H9 (cell line): ENCODE measurements around the gene TLDC2. TPM values are rescaled to one million over a fixed set of nuclear protein-coding genes. Genes with fewer than 3 reads are reported as not detected.
"Not testable (repeated sequence)": the region's sequence is repeated elsewhere in the genome, so short reads cannot be mapped to it uniquely, and the experiment has no call there.

Source experiments
- DNase-seq: peaks from one replicate; pipeline ENCODE4 v3.0.0-alpha.2; 2017
- H2AFZ ChIP-seq: one replicate; pipeline ENCODE4 v1.6.1; 2013; ENCODE audit warnings: mild to moderate bottlenecking, low read length, control low read depth, moderate library complexity
- H2AK5ac ChIP-seq: 2 replicates; pipeline ENCODE4 v1.6.1; 2013; ENCODE audit warnings: low read length, control low read depth, mixed read lengths; ENCODE audit not compliant: insufficient read length
- H2BK120ac ChIP-seq: one replicate; pipeline ENCODE4 v1.6.1; 2013; ENCODE audit warnings: low read depth, mild to moderate bottlenecking, low read length, control low read depth, inconsistent platforms; ENCODE audit not compliant: poor library complexity, severe bottlenecking
- H2BK12ac ChIP-seq: 2 replicates; pipeline ENCODE4 v1.6.1; 2013; ENCODE audit warnings: low read length, control low read depth, mixed read lengths, low read depth; ENCODE audit not compliant: insufficient read length
- H2BK15ac ChIP-seq: 2 replicates; pipeline ENCODE4 v1.6.1; 2013; ENCODE audit warnings: low read depth, low read length, control low read depth
- H2BK20ac ChIP-seq: one replicate; pipeline ENCODE4 v1.6.1; 2013; ENCODE audit warnings: low read depth, mild to moderate bottlenecking, low read length, control low read depth, inconsistent platforms; ENCODE audit not compliant: poor library complexity, severe bottlenecking
- H2BK5ac ChIP-seq: 2 replicates; pipeline ENCODE4 v1.6.1; 2013; ENCODE audit warnings: low read length, control low read depth, mixed read lengths; ENCODE audit not compliant: insufficient read length
- H3K14ac ChIP-seq: 2 replicates; pipeline ENCODE4 v1.6.1; 2013; ENCODE audit warnings: low read length, control low read depth; ENCODE audit not compliant: insufficient read depth
- H3K18ac ChIP-seq: 2 replicates; pipeline ENCODE4 v1.6.1; 2013; ENCODE audit warnings: low read depth, mild to moderate bottlenecking, mixed read lengths, low read length, control low read depth; ENCODE audit not compliant: insufficient read length
- H3K23ac ChIP-seq: 2 replicates; pipeline ENCODE4 v1.6.1; 2013; ENCODE audit warnings: low read length, control low read depth, mixed read lengths, low read depth; ENCODE audit not compliant: insufficient read length
- H3K23me2 ChIP-seq: 2 replicates; pipeline ENCODE4 v1.6.1; 2013; ENCODE audit warnings: low read depth, mild to moderate bottlenecking, mixed read lengths, low read length, control low read depth; ENCODE audit not compliant: insufficient read length, poor library complexity, severe bottlenecking
- H3K27ac ChIP-seq: 2 replicates; pipeline ENCODE4 v1.5.1; 2013; ENCODE audit warnings: low read length, control low read depth, mixed read lengths, low read depth; ENCODE audit not compliant: insufficient read length
- H3K27me3 ChIP-seq: 2 replicates; pipeline ENCODE4 v1.6.1; 2013; ENCODE audit warnings: low read length, control low read depth, inconsistent platforms; ENCODE audit not compliant: insufficient read depth
- H3K4ac ChIP-seq: 2 replicates; pipeline ENCODE4 v1.6.1; 2013; ENCODE audit warnings: low read depth, mild to moderate bottlenecking, control low read depth, inconsistent platforms, low read length, moderate library complexity
- H3K4me1 ChIP-seq: 2 replicates; pipeline ENCODE4 v1.6.1; 2013; ENCODE audit warnings: low read length, control low read depth, inconsistent platforms; ENCODE audit not compliant: insufficient read depth
- H3K4me2 ChIP-seq: 2 replicates; pipeline ENCODE4 v1.6.1; 2013; ENCODE audit warnings: low read length, control low read depth, mixed read lengths; ENCODE audit not compliant: insufficient read length, insufficient read depth
- H3K56ac ChIP-seq: 2 replicates; pipeline ENCODE4 v1.6.1; 2013; ENCODE audit warnings: low read depth, mild to moderate bottlenecking, mixed read lengths, low read length, control low read depth; ENCODE audit not compliant: insufficient read length
- H3K79me1 ChIP-seq: 2 replicates; pipeline ENCODE4 v1.6.1; 2013; ENCODE audit warnings: low read depth, mild to moderate bottlenecking, moderate library complexity, low read length, control low read depth, inconsistent platforms; ENCODE audit not compliant: insufficient read depth, poor library complexity, severe bottlenecking
- H3K79me2 ChIP-seq: 2 replicates; pipeline ENCODE4 v1.6.1; 2013; ENCODE audit warnings: low read length, control low read depth, inconsistent platforms; ENCODE audit not compliant: insufficient read depth
- H3K9ac ChIP-seq: 2 replicates; pipeline ENCODE4 v1.6.1; 2013; ENCODE audit warnings: low read length, control low read depth, mixed read lengths; ENCODE audit not compliant: insufficient read length; ENCODE audit errors: extremely low read depth
- H3K9me3 ChIP-seq: one replicate; pipeline ENCODE4 v1.6.1; 2013; ENCODE audit warnings: low read depth, low read length, inconsistent platforms; ENCODE audit not compliant: control insufficient read depth
- H3T11ph ChIP-seq: one replicate; pipeline ENCODE4 v1.6.1; 2013; ENCODE audit warnings: mild to moderate bottlenecking, low read length, control low read depth, inconsistent platforms
- H4K20me1 ChIP-seq: one replicate; pipeline ENCODE4 v1.6.1; 2013; ENCODE audit not compliant: control insufficient read depth, insufficient read length, insufficient read depth
- H4K5ac ChIP-seq: 2 replicates; pipeline ENCODE4 v1.6.1; 2013; ENCODE audit warnings: low read depth, mild to moderate bottlenecking, mixed read lengths, low read length, control low read depth; ENCODE audit not compliant: insufficient read length
- H4K8ac ChIP-seq: replicated peaks from 2 replicates; pipeline ENCODE4 v1.6.1; 2013; ENCODE audit warnings: low read length, control low read depth, mixed read lengths, low read depth; ENCODE audit not compliant: insufficient read length
- H4K91ac ChIP-seq: 2 replicates; pipeline ENCODE4 v1.6.1; 2013; ENCODE audit warnings: low read depth, mild to moderate bottlenecking, moderate library complexity, mixed read lengths, low read length, control low read depth; ENCODE audit not compliant: insufficient read length
- H3K27ac Mint-ChIP-seq, 3 experiments: 2 replicates in 2 of 3; 3 replicates in 1 of 3; pipeline ENCODE4 v1.8.0; 2020 to 2021; ENCODE audit warnings: mixed read lengths in 3 of 3, mild to moderate bottlenecking in 1 of 3, moderate library complexity in 1 of 3
- H3K27me3 Mint-ChIP-seq: 2 replicates; pipeline ENCODE4 v1.8.0; 2021; ENCODE audit warnings: low read depth, mild to moderate bottlenecking, moderate library complexity, mixed read lengths
- H3K36me3 Mint-ChIP-seq, 3 experiments: 2 replicates in 2 of 3; 3 replicates in 1 of 3; pipeline ENCODE4 v1.8.0; 2020 to 2021; ENCODE audit warnings: low read depth in 3 of 3, mixed read lengths in 3 of 3; ENCODE audit not compliant: insufficient read depth in 1 of 3
- H3K4me1 Mint-ChIP-seq, 2 experiments: 2 replicates each; pipeline ENCODE4 v1.8.0; 2020; ENCODE audit warnings: mixed read lengths in 2 of 2
- H3K4me3 Mint-ChIP-seq, 2 experiments: 2 replicates in 1 of 2; 3 replicates in 1 of 2; pipeline ENCODE4 v1.8.0; 2020 to 2021; ENCODE audit warnings: mild to moderate bottlenecking in 2 of 2, mixed read lengths in 2 of 2, moderate library complexity in 1 of 2
- H3K9me3 Mint-ChIP-seq, 2 experiments: 2 replicates in 1 of 2; 3 replicates in 1 of 2; pipeline ENCODE4 v1.8.0; 2020; ENCODE audit warnings: mild to moderate bottlenecking in 2 of 2, mixed read lengths in 2 of 2, moderate library complexity in 1 of 2
- CTCF ChIP-seq: fragments of 200-600 bp; sonication (generic); conservative IDR thresholded peaks from 3 replicates; pipeline ENCODE4 v1.8.0; 2021; ENCODE audit warnings: antibody characterized with exemption, mild to moderate bottlenecking
- WGBS: extraction: QIAGEN DNeasy Blood & Tissue Kit; methylation state at CpG from one replicate; pipeline ENCODE4 v1.1.7; 2013; ENCODE audit warnings: missing lambda C conversion rate, low lambda C conversion rate, mixed read lengths; ENCODE audit not compliant: insufficient read length; ENCODE audit errors: extremely low coverage; 5-methylcytosine and 5-hydroxymethylcytosine counted together
- total RNA-seq: library from RNA; stranded (reverse); gene quantifications from 2 replicates; pipeline ENCODE4 v1.2.1, GENCODE V29; 2021

TLDC2 gene
- total RNA-seq, 1 experiment from 2014 or later: 0.11 TPM

GRCh38 chr20:36836591-36837269 is 39.2 kb upstream of the TLDC2 start:
- peaks cover 2 to 14% (median 10%) of the 10 kb centered on the region in 3 experiments for H3K36me3 Mint-ChIP-seq
- no peak overlapping the region for H3K27ac ChIP-seq
- peak overlapping the region; percentile 39 for H3K18ac ChIP-seq
- H2BK20ac ChIP-seq: no peak overlapping the region
- H3K79me1 ChIP-seq: no peaks in the 10 kb centered on the region
- no peak overlapping the region; the same call in 1 of the 2 replicates for H3K4ac ChIP-seq
- H3K27me3 ChIP-seq: no peaks in the 10 kb centered on the region
- no peak overlapping the region for H2BK15ac ChIP-seq
- no peaks in the 10 kb centered on the region; the same call in 1 of the 2 replicates for H3K4me1 ChIP-seq
- H3K4me2 ChIP-seq: no peak overlapping the region
- no peaks in the 10 kb centered on the region for H3K9me3 Mint-ChIP-seq
- peak overlapping the region; percentile 36 to 72 for H3K4me3 Mint-ChIP-seq
- H4K8ac ChIP-seq: no peak overlapping the region
- no peak overlapping the region for H3K23ac ChIP-seq
- H3K27ac Mint-ChIP-seq: peak overlapping the region; percentile 91 to 96 (median 92); a peak in 6 of 7 replicates
- H3K9me3 ChIP-seq: no peaks in the 10 kb centered on the region
- no peak overlapping the region for H2BK12ac ChIP-seq
- H3T11ph ChIP-seq: no peak overlapping the region
- H3K9ac ChIP-seq: no peak overlapping the region
- no peak overlapping the region for H3K56ac ChIP-seq
- H2AK5ac ChIP-seq: no peak overlapping the region
- H3K79me2 ChIP-seq: no peaks in the 10 kb centered on the region
- no peaks in the 10 kb centered on the region for H4K20me1 ChIP-seq
- H3K27me3 Mint-ChIP-seq: no peaks in the 10 kb centered on the region
- peaks cover 7 to 48% of the 10 kb centered on the region in 2 experiments for H3K4me1 Mint-ChIP-seq
- no peaks in the 10 kb centered on the region for H3K23me2 ChIP-seq
- no peak overlapping the region for H2BK120ac ChIP-seq
- TF ChIP-seq CTCF: peak; percentile 76
- H4K91ac ChIP-seq: no peak overlapping the region
- WGBS: no CpG with 5 or more reads among the region's 9 CpGs
- peak overlapping the region; percentile 70; the same call in 1 of the 2 replicates for H3K14ac ChIP-seq
- peak; percentile 92 for DNase-seq
- no peak overlapping the region for H4K5ac ChIP-seq
- H2AFZ ChIP-seq: no peak overlapping the region
- no peak overlapping the region for H2BK5ac ChIP-seq

GRCh38 chr20:36838376-36838775 is 37.6 kb upstream of the TLDC2 start:
- not testable (repeated sequence) for H2BK15ac ChIP-seq, H4K5ac ChIP-seq, DNase-seq, H2BK120ac ChIP-seq, H2AFZ ChIP-seq, H3K14ac ChIP-seq, H3K56ac ChIP-seq, H2BK5ac ChIP-seq, H3K4me1 ChIP-seq, H3K79me2 ChIP-seq, H3K4me3 Mint-ChIP-seq, H3T11ph ChIP-seq, H3K9me3 Mint-ChIP-seq, H3K23me2 ChIP-seq, H2AK5ac ChIP-seq, H3K4me2 ChIP-seq, H3K9me3 ChIP-seq, H3K79me1 ChIP-seq, H3K27me3 Mint-ChIP-seq, H3K27ac ChIP-seq, H3K27ac Mint-ChIP-seq, H4K8ac ChIP-seq, H3K9ac ChIP-seq, H4K91ac ChIP-seq, H3K23ac ChIP-seq, H3K4ac ChIP-seq, H2BK12ac ChIP-seq, H4K20me1 ChIP-seq, H2BK20ac ChIP-seq, H3K18ac ChIP-seq, H3K27me3 ChIP-seq
- peaks cover 0 to 14% (median 10%) of the 10 kb centered on the region in 3 experiments for H3K36me3 Mint-ChIP-seq
- WGBS: no CpG with 5 or more reads among the region's 3 CpGs
- peaks cover 14 to 51% of the 10 kb centered on the region in 2 experiments for H3K4me1 Mint-ChIP-seq
